ENCODE measurements around the gene AMELX. TPM values are rescaled to one million over a fixed set of nuclear protein-coding genes. Genes with fewer than 3 reads are reported as not detected.

Gene AMELX
- total and polyA plus RNA-seq, 10 donors: not detected

- H3K9me3 ChIP-seq: no peaks in the 10 kb centered on the region
- peak overlapping the region; percentile 0 to 72 (median 66) for H3K27ac ChIP-seq
- H3K36me3 ChIP-seq: no peaks in the 10 kb centered on the region
- intact Hi-C loops (cut with DNase I; ENCODE audit: low total_unique reads): no loop called here
- no peak for DNase-seq
- peaks cover 0 to 5% (median 0%) of the 10 kb centered on the region in 7 donors for H3K27me3 ChIP-seq (replicated peaks in 1 of 7)
- TF ChIP-seq, protein P1, sequence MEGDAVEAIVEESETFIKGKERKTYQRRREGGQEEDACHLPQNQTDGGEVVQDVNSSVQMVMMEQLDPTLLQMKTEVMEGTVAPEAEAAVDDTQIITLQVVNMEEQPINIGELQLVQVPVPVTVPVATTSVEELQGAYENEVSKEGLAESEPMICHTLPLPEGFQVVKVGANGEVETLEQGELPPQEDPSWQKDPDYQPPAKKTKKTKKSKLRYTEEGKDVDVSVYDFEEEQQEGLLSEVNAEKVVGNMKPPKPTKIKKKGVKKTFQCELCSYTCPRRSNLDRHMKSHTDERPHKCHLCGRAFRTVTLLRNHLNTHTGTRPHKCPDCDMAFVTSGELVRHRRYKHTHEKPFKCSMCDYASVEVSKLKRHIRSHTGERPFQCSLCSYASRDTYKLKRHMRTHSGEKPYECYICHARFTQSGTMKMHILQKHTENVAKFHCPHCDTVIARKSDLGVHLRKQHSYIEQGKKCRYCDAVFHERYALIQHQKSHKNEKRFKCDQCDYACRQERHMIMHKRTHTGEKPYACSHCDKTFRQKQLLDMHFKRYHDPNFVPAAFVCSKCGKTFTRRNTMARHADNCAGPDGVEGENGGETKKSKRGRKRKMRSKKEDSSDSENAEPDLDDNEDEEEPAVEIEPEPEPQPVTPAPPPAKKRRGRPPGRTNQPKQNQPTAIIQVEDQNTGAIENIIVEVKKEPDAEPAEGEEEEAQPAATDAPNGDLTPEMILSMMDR (IDR thresholded peaks at IDR 0.05 in 8 of 11, conservative IDR thresholded peaks at IDR 0.05 in 3 of 11): no peak
- TF ChIP-seq POLR2AphosphoS5 (IDR thresholded peaks at IDR 0.05) (no peak), POLR2A (IDR thresholded peaks at IDR 0.05) (no peak)
- H3K4me1 ChIP-seq: no peaks in the 10 kb centered on the region
- 9 to 32% (median 27%) methylated on average over 3 of the region's 3 CpGs for whole genome bisulfite sequencing, 5 donors
- peak overlapping the region in 5 of 8 donors; percentile 3 to 51 (median 10) for H3K4me3 ChIP-seq
Observed at GRCh38 chrX:11265352-11265751, 27.9 kb upstream of the AMELX start.

GRCh38 chrX:11266573-11267003 lies 26.6 kb upstream of the AMELX start:
- H3K27ac ChIP-seq: peak overlapping the region in 7 of 8 donors; percentile 33 to 72 (median 66)
- WGBS, 5 donors: 56 to 72% (median 68%) methylated on average over 5 of the region's 5 CpGs
- H3K36me3 ChIP-seq: no peaks in the 10 kb centered on the region
- TF ChIP-seq POLR2A (IDR thresholded peaks at IDR 0.05): no peak
- no peak for TF ChIP-seq POLR2AphosphoS5 (IDR thresholded peaks at IDR 0.05)
- TF ChIP-seq, protein P1 (IDR thresholded peaks at IDR 0.05 in 8 of 11, conservative IDR thresholded peaks at IDR 0.05 in 3 of 11): no peak
- intact Hi-C loops (cut with DNase I; ENCODE audit: low total_unique reads): no loop called here
- no peaks in the 10 kb centered on the region for H3K27me3 ChIP-seq (replicated peaks in 1 of 7)
- no peaks in the 10 kb centered on the region for H3K9me3 ChIP-seq
- no peaks in the 10 kb centered on the region for H3K4me1 ChIP-seq
- DNase-seq: no peak
- H3K4me3 ChIP-seq: no peak overlapping the region

DNA sequence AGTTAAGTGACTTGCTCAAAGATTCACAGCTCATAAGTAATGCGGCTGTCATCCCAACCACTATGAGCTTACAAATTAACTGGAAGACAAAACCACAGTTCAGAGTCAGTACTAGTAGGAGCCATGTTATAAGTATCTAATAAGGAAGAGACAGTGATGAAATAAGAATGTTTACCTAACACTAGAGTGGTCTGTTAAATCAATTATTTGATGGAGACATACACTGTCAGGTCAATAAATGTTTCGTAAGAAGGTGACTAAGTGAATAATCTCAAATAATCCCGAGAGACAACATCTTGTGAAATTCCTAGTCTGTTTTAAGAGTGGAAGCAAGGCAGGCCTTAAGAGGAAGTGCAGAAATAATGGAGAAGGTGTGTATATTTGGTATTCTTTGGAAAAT lies 25.8 kb upstream of the AMELX start:
- no peak for TF ChIP-seq POLR2A (IDR thresholded peaks at IDR 0.05)
- TF ChIP-seq, protein P1 (IDR thresholded peaks at IDR 0.05 in 8 of 11, conservative IDR thresholded peaks at IDR 0.05 in 3 of 11): no peak
- TF ChIP-seq POLR2AphosphoS5 (IDR thresholded peaks at IDR 0.05): no peak
- Histone ChIP-seq H3K27ac (peak overlapping the region in 3 of 8 donors; percentile 47 to 72 (median 72)), H3K4me1 (no peaks in the 10 kb centered on the region), H3K36me3 (no peaks in the 10 kb centered on the region), H3K9me3 (no peaks in the 10 kb centered on the region), H3K4me3 (no peak overlapping the region), H3K27me3 (replicated peaks in 1 of 7) (no peaks in the 10 kb centered on the region)
- WGBS, 5 donors: 71 to 90% (median 76%) methylated on average over 3 of the region's 3 CpGs
- DNase-seq: no peak
- intact Hi-C loops (cut with DNase I; ENCODE audit: low total_unique reads): no loop called here

- Histone ChIP-seq H3K9me3 (no peaks in the 10 kb centered on the region), H3K36me3 (no peaks in the 10 kb centered on the region), H3K4me1 (no peaks in the 10 kb centered on the region), H3K4me3 (no peak overlapping the region), H3K27me3 (replicated peaks in 1 of 7) (no peaks in the 10 kb centered on the region), H3K27ac (no peak overlapping the region)
- TF ChIP-seq POLR2A (IDR thresholded peaks at IDR 0.05) (no peak), POLR2AphosphoS5 (IDR thresholded peaks at IDR 0.05) (no peak)
- TF ChIP-seq, protein P1 (IDR thresholded peaks at IDR 0.05 in 8 of 11, conservative IDR thresholded peaks at IDR 0.05 in 3 of 11): no peak
- WGBS, 5 donors: 66 to 85% (median 75%) methylated on average over 3 of the region's 3 CpGs
- DNase-seq: no peak
- intact Hi-C loops (cut with DNase I; ENCODE audit: low total_unique reads): no loop called here
Observed at GRCh38 chrX:11269006-11269405, 24.2 kb upstream of the AMELX start.

All from spleen (tissue), 11 donors.